ENCODE data around the gene RCAN2.

The RCAN2 gene

GRCh38 chr6:46248143-46248542 is 243.1 kb downstream of the RCAN2 start:
- no peak for TF ChIP-seq CTCF (conservative IDR thresholded peaks at IDR 0.05)
- no peak overlapping the region for H3K27ac ChIP-seq

- H3K27ac ChIP-seq = no peak overlapping the region
- no peak for TF ChIP-seq CTCF (conservative IDR thresholded peaks at IDR 0.05)
Measured at GRCh38 chr6:46246727-46247126, 244.5 kb downstream of the RCAN2 start.

- no peak overlapping the region for H3K27ac ChIP-seq
- no peak for TF ChIP-seq CTCF (conservative IDR thresholded peaks at IDR 0.05)
Measured at GRCh38 chr6:46246081-46246480, 245.2 kb downstream of the RCAN2 start.

DNA sequence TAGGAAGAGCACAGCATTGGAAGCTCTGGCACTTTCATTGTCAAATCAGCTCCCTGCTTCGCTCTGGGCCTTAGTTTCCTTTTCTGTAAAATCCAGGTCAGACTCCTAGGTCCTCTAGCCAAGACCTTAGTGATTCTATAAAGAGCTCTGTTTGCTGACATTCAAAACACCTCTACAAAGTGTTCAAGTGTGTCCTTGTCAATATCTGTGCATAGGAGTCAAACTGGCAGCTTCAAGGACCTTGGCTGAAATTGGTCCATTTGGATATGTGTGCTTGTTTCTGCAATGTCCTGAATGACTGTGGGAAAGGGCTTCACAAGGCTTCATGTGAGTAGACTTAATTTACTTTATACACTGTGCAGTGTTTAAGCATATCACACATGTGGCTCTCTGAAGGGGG is 246.6 kb downstream of the RCAN2 start:
- H3K27ac ChIP-seq = no peak overlapping the region
- no peak for TF ChIP-seq CTCF (conservative IDR thresholded peaks at IDR 0.05)

DNA sequence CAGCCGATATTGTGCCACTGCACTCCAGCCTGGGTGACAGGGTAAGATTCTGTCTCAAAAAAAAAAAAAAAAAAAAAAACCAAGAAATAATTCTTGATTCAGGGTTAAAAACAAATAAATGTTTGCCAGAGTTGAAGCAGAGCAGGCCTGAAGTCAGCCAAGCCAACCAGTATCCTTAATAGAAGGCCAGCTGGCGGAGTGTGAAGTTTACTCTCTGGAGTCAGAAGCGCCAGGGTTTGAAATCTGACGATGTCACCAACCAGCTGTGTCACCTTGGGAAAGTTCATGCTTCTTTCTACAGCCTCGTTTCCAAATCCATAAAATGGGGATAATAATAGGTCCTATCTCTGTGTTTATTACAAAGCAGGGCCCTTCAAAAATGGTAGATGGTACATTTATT is 247.5 kb downstream of the RCAN2 start:
- no peak for TF ChIP-seq CTCF (conservative IDR thresholded peaks at IDR 0.05)
- no peak overlapping the region for H3K27ac ChIP-seq

DNA sequence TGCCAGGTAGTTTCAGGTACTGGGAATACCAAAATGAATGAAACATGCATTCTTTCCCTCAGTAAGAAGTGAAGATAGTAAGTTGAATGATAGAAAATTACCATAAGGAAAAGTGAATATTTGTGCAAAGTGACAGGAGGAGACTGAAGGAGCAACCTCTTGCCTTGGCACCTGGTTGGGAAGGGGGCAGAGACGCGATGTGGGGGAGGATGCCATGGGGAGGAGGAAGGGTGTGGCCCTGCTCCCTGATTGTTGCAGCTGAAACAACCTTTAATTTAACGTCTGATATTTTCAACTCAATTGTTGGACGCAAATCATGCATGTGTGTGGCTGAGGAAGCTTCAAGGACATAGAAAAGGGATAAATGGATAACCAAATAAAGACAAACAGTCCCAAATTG is 248.3 kb downstream of the RCAN2 start:
- H3K27ac ChIP-seq = no peak overlapping the region
- TF ChIP-seq CTCF (conservative IDR thresholded peaks at IDR 0.05) = no peak

DNA sequence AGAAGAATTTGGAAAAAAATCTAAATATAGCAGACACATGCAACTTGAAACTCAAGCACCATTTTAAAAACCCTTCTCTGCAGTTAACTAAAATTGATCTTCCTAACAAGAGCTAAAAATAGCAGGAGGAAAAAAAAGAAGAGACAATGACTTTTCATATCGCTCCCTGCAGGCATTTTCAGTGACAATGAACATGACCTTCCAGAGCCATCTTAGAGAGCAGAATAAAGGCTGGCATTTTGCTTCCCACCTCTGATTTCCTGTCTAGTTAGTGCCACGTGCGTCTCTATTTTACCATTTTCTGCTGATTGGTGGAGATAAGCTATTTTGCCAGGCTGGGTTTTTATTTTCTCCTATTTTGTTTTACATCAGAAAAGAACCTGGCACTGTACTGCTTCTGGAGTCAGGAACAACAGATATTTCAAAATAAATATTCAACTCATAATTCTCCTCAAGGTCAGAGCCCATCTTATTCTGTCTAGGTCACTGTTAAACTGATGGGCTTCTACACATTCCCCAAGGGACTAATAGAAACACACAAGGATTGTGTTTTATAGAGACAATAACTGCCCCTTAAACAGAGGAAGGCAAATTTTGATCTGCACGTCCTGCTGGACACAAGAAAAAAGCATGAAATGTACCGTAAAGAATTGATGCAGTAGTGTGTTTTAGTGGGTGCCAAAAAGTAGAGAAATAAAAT is 250.2 kb downstream of the RCAN2 start:
- no peak for TF ChIP-seq CTCF (conservative IDR thresholded peaks at IDR 0.05)
- H3K27ac ChIP-seq = no peak overlapping the region
